GM19372 (cell line): ENCODE results near the gene LTBP2.
"Not testable (repeated sequence)": the region's sequence is repeated elsewhere in the genome, so short reads cannot be mapped to it uniquely, and the experiment has no call there.

Experiments
- ATAC-seq: cut with Tn5 transposase; IDR thresholded peaks from one replicate; pipeline ENCODE4 v1.9.1; 2021; ENCODE audit warnings: mild to moderate bottlenecking, low read depth, moderate library complexity; ENCODE audit not compliant: unreplicated experiment

LTBP2 gene

DNA sequence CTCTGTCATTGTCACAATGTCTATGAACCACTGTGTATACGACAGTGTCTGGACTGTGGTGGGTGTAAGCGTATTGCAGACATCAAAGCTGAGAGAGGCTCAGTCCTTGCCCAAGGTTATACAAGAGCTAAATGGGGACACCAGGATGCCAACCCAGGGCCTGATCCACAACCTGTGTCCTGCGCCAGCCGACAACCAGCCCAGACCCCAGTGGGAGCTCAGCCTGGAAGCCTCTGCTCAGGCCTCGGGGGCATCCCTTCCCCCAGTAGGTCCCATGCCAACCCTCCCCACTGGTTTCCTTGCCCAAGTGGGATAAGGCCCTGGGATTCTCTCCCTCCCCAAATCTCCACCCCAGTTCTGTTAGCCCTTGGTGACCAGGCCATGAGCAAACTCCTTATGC, 54.3 kb downstream of the LTBP2 start:
- no peak for ATAC-seq

DNA sequence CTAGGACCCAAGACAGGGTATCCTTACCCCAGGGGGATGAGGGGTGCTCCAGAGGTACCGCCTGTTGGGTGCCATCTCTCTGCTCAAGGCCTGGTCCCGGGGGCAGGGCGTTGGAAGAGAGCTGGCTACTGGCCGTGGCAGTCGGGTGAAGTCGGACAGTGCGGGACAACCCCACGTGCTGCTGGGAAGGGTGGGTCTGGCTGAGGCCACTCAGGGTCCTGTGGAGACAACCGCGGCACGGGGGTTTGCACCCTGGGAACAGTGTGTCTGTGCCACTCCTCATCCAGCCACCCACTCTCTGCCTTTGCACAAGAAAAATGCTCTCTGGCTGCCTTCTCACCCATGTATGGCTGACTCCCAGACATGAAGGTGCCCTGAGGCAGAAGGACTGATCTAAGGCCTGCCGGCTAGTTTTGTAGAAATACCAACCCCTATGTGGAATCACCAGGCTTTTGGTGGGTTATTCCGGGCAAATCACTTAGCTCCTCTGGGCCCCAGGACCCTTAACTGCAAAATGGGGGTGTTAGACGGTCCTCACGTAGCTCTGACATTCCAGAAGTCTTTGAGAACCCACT, 56.5 kb downstream of the LTBP2 start:
- no peak for ATAC-seq

- no peak for ATAC-seq
Observed at GRCh38 chr14:74554742-74555362, 57.2 kb downstream of the LTBP2 start.

GRCh38 chr14:74552623-74553022, 59.4 kb downstream of the LTBP2 start:
- no peak for ATAC-seq

- ATAC-seq = no peak
Observed at GRCh38 chr14:74551431-74552371, 60.3 kb downstream of the LTBP2 start.

- no peak for ATAC-seq
Observed at GRCh38 chr14:74551001-74551400, 61.0 kb downstream of the LTBP2 start.

- ATAC-seq = no peak
Observed at GRCh38 chr14:74550071-74550470, 62.0 kb downstream of the LTBP2 start.

DNA sequence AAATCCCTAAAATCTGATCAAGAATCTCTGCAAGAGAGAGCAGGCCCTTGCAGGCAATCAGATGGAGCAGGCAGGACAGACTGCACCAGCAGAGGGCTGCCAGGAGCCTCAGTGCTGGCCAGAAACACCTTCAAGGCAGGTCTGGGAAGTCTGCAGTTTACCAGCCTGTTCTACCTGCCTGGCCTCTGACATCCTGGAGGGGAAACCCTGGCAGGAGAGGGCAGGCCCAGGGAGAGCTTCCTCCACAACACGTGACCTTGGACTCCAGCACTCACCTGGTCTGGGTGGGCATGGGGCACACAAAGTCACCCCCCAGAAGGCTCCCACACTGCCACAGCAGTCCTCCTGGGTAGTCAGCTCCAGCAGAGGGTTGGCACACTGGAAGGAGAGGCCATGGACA, 62.4 kb downstream of the LTBP2 start:
- no peak for ATAC-seq

GRCh38 chr14:74548881-74549280, 63.2 kb downstream of the LTBP2 start:
- ATAC-seq = no peak

- ATAC-seq = no peak
Observed at GRCh38 chr14:74547331-74547927, 64.6 kb downstream of the LTBP2 start.

DNA sequence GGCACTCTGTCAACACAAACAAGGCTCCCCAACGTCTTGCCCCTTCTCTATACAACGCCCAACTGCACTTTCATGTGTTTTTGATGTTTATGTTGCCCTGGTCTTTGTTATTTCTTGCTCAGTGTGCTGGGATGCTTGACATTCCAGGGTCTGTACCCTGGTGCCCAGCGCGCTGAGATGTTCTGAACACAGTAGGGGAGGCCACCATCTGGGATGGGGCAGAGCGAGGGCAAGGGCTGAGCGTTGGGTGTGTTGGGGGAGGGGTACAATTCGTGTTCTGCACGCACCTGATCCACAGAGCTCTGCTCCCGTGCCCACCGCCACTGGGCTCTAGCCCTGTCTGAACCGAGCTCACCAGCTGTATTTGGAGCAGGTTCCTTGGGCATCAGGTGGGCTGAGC, 65.6 kb downstream of the LTBP2 start:
- no peak for ATAC-seq

- no peak for ATAC-seq
Observed at GRCh38 chr14:74545386-74545785, 66.7 kb downstream of the LTBP2 start.

DNA sequence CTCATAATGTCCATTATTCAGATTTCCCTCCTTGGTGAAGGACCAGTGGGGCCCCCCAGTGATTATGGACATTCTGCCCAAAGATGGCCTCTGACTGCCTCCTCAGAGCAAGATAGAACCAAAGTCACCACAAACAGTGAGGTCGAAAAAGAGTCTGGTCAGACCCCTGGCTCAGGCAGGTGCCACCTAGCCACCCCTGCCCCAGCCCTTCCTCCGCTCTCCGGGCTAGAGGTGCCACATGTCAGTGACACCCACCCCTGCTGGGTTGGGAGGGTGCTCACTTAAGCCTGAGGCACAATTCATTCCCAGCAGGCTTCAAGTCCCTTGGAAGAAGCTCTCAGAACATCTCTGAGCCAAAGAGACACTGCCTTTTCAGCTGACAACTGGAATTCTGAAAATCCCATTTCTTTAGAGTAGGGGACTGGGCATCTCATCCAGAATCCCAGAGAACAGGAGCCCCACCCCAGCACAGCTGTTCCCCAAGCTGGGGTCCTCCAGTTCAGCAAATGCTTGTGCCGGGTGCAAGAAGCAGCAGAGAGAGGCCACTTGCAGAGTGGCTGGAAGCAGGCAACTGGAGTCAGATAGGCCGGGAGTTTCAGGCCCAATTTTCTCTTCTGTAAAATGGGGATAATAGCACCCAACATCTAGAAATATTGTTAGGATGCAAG, 68.1 kb downstream of the LTBP2 start:
- ATAC-seq = no peak

GRCh38 chr14:74542056-74542685, 69.9 kb downstream of the LTBP2 start:
- ATAC-seq = no peak

GRCh38 chr14:74541225-74541624, 70.8 kb downstream of the LTBP2 start:
- no peak for ATAC-seq

DNA sequence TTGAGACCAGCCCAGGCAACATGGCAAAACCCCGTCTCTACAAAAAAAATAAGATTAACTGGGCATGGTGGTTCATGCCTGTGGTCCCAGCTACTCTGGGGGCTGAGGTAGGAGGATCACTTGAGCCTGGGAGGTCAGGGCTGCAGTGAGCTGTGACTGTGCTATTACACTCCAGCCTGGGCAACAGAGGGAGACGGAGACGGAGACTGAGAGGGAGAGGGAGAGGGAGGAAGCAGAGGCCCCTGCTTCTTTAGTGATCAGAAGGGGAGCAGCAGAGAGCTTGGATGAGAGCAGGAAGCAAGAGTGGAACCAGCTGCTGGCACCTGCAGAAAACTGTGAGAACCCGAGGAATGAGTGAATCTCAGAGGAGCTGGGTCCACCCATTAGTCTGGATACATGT, 72.5 kb downstream of the LTBP2 start:
- no peak for ATAC-seq

GRCh38 chr14:74538411-74539391, 73.3 kb downstream of the LTBP2 start:
- ATAC-seq = no peak

GRCh38 chr14:74536336-74536735, 75.7 kb downstream of the LTBP2 start:
- not testable (repeated sequence) for ATAC-seq

- ATAC-seq = no peak
Observed at GRCh38 chr14:74535756-74536325, 76.2 kb downstream of the LTBP2 start.
